ENCODE data around the gene PARD3B.

DNA sequence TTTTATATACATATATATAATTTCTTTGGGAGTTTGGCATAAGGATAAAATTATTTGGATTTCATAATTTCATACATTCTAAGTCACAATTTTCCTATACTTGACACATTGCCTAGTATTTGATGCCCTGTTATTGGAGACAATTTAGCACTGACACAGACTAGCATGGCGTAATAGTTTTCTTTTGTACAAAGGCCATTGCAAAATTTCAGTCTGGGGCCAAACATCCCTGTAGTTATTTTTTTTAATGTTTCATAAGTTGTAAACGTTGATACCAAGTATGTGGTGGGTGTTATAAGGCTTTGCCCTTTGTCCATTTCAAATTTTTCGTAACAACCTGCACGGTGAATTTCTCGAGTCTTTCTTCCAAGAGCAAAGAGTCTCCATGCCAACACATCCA is 1041.4 kb downstream of the PARD3B start:
- no peak for TF ChIP-seq EZH2 (IDR thresholded peaks at IDR 0.05; ENCODE audit: borderline replicate concordance, low read depth, low read length, severe bottlenecking)
- TF ChIP-seq CTCF (IDR thresholded peaks at IDR 0.05; ENCODE audit: borderline replicate concordance, extremely low read depth, low read length, poor library complexity, severe bottlenecking): no peak

Data from DND-41 (cell line).